Neural cell (in vitro differentiated cells): ENCODE data around the gene CAMK1D. TPM values are rescaled to one million over a fixed set of nuclear protein-coding genes. Genes with fewer than 3 reads are reported as not detected.

Experiments
- H2AFZ ChIP-seq: fragments of 200-600, 300-800 bp; sonication (generic), shearing (Covaris generic); 2 replicates; pipeline ENCODE4 v1.6.0; 2014; ENCODE audit warnings: low read depth, mild to moderate bottlenecking, antibody characterized with exemption, low read length, moderate library complexity
- H3F3A ChIP-seq: fragments of 200-600 bp; shearing (Covaris generic); 2 replicates; pipeline ENCODE4 v1.6.1; 2016; ENCODE audit warnings: mild to moderate bottlenecking, moderate library complexity, mixed read lengths, antibody characterized with exemption, low read length; ENCODE audit not compliant: insufficient read depth, poor library complexity, severe bottlenecking
- H3K27ac ChIP-seq: fragments of 200-600, 300-800 bp; sonication (generic), shearing (Covaris generic); 2 replicates; pipeline ENCODE4 v1.5.1; 2014; ENCODE audit warnings: mild to moderate bottlenecking, low read length, moderate library complexity
- H3K27me3 ChIP-seq: fragments of 300-800, 200-600 bp; sonication (generic), shearing (Covaris generic); 2 replicates; pipeline ENCODE4 v1.6.0; 2014; ENCODE audit warnings: mild to moderate bottlenecking, low read depth, low read length, moderate library complexity; ENCODE audit not compliant: insufficient read depth
- H3K36me3 ChIP-seq: fragments of 300-800, 200-600 bp; sonication (generic), shearing (Covaris generic); 2 replicates; pipeline ENCODE4 v1.5.1; 2014; ENCODE audit warnings: mild to moderate bottlenecking, antibody characterized with exemption, low read length, moderate library complexity; ENCODE audit not compliant: insufficient read depth
- H3K4me2 ChIP-seq: fragments of 300-800, 200-600 bp; sonication (generic), shearing (Covaris generic); 2 replicates; pipeline ENCODE4 v1.6.0; 2014; ENCODE audit warnings: mild to moderate bottlenecking, low read length
- H3K4me3 ChIP-seq: fragments of 300-800, 200-600 bp; sonication (generic), shearing (Covaris generic); 2 replicates; pipeline ENCODE4 v1.5.1; 2014; ENCODE audit warnings: mild to moderate bottlenecking, low read length, moderate library complexity
- H3K79me2 ChIP-seq: fragments of 200-600 bp; shearing (Covaris generic); replicated peaks from 2 replicates; pipeline ENCODE4 v1.6.0; 2014; ENCODE audit warnings: mild to moderate bottlenecking, low read length, moderate library complexity; ENCODE audit not compliant: insufficient read depth
- H3K9ac ChIP-seq: fragments of 300-800, 200-600 bp; sonication (generic), shearing (Covaris generic); 2 replicates; pipeline ENCODE4 v1.6.1; 2016; ENCODE audit warnings: mild to moderate bottlenecking, low read length, mixed read lengths
- H3K9me2 ChIP-seq: fragments of 200-600 bp; shearing (Covaris generic); 2 replicates; pipeline ENCODE4 v1.6.1; 2016; ENCODE audit warnings: mild to moderate bottlenecking, low read length, mixed read lengths; ENCODE audit not compliant: insufficient read depth
- H3K9me3 ChIP-seq: fragments of 200-600, 300-800 bp; sonication (generic), shearing (Covaris generic); 2 replicates; pipeline ENCODE4 v1.6.1; 2016; ENCODE audit warnings: mild to moderate bottlenecking, mixed run types, low read length, moderate library complexity, mixed read lengths
- H4K20me1 ChIP-seq: fragments of 200-600 bp; shearing (Covaris generic); 2 replicates; pipeline ENCODE4 v1.6.1; 2016; ENCODE audit warnings: mild to moderate bottlenecking, mixed run types; ENCODE audit not compliant: insufficient read depth
- EP300 ChIP-seq: fragments of 450-650 bp; conservative IDR thresholded peaks from 2 replicates; pipeline ENCODE4 v1.6.1; 2014; ENCODE audit warnings: antibody characterized with exemption, mild to moderate bottlenecking, moderate library complexity; ENCODE audit not compliant: poor library complexity, severe bottlenecking
- EZH2 ChIP-seq: fragments of 200-600, 300-800 bp; shearing (Covaris generic), sonication (generic); IDR thresholded peaks from 2 replicates; pipeline ENCODE4 v1.6.1; 2014; ENCODE audit warnings: antibody characterized with exemption, low read length, borderline replicate concordance, mild to moderate bottlenecking; ENCODE audit not compliant: insufficient read depth, poor library complexity, severe bottlenecking
- MXI1 ChIP-seq: fragments of 450-650 bp; conservative IDR thresholded peaks from 2 replicates; pipeline ENCODE4 v1.6.1; 2014; ENCODE audit warnings: antibody characterized with exemption, mild to moderate bottlenecking; ENCODE audit not compliant: poor library complexity, severe bottlenecking
- POLR2AphosphoS5 ChIP-seq: IDR thresholded peaks from 2 replicates; pipeline ENCODE4 v1.6.1; 2012
- RAD21 ChIP-seq: fragments of 450-650 bp; conservative IDR thresholded peaks from 2 replicates; pipeline ENCODE4 v1.6.1; 2014; ENCODE audit warnings: antibody characterized with exemption, mild to moderate bottlenecking, moderate library complexity
- REST ChIP-seq: IDR thresholded peaks from 2 replicates; pipeline ENCODE4 v1.6.1; 2012; ENCODE audit warnings: borderline replicate concordance
- SMC3 ChIP-seq: fragments of 450-650 bp; conservative IDR thresholded peaks from 2 replicates; pipeline ENCODE4 v1.6.1; 2014; ENCODE audit warnings: antibody characterized with exemption, mild to moderate bottlenecking, moderate library complexity; ENCODE audit not compliant: poor library complexity
- TAF1 ChIP-seq: IDR thresholded peaks from 2 replicates; pipeline ENCODE4 v1.6.1; 2012; ENCODE audit warnings: low read depth
- polyA plus RNA-seq: library from polyadenylated mRNA; depleted of rRNA; stranded (reverse); fragments of >200 nt; gene quantifications from 2 replicates; pipeline ENCODE4 v1.2.3, GENCODE V29; 2014
- TF ChIP-seq, protein P1 (sequence below): fragments of 450-650 bp; IDR thresholded peaks from 2 replicates; pipeline ENCODE4 v1.5.1; 2014; ENCODE audit warnings: antibody characterized with exemption, mild to moderate bottlenecking, moderate library complexity; ENCODE audit not compliant: poor library complexity, severe bottlenecking

CAMK1D gene
- polyA plus RNA-seq, 1 donor from 2014 or later: 13.8 TPM

DNA sequence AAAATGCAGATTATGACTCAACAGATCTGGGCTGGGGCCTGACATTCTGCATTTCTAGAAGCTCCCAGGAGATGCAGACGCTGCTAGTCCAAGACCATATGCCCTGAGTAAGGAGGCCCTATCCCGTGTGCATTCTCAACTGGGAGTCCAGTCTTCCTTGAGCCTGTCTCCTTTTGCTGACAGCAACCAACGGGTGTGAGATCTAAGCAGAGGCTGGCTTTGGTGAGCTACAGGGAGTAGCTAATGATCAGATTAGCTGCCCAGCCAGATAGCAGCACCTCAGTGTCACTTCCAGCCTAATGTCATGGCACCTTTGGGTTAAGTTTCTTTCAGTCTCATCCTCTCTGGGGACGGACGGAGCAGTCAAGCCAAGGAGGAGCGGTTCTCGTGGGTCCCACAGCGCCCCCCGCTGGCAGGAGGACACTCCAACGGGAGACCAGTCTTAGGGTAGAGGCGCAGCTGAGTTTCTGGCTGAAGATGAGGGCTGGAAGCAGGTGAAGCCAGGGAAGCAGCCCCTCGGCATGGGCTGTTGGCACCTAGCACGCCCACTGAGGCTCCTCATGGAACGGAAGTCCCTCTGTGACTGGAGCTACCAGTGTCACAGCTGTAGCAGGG, 498.1 kb downstream of the CAMK1D start:
- no peak for TF ChIP-seq EP300
- TF ChIP-seq TAF1: no peak
- TF ChIP-seq RAD21: no peak
- TF ChIP-seq, protein P1, sequence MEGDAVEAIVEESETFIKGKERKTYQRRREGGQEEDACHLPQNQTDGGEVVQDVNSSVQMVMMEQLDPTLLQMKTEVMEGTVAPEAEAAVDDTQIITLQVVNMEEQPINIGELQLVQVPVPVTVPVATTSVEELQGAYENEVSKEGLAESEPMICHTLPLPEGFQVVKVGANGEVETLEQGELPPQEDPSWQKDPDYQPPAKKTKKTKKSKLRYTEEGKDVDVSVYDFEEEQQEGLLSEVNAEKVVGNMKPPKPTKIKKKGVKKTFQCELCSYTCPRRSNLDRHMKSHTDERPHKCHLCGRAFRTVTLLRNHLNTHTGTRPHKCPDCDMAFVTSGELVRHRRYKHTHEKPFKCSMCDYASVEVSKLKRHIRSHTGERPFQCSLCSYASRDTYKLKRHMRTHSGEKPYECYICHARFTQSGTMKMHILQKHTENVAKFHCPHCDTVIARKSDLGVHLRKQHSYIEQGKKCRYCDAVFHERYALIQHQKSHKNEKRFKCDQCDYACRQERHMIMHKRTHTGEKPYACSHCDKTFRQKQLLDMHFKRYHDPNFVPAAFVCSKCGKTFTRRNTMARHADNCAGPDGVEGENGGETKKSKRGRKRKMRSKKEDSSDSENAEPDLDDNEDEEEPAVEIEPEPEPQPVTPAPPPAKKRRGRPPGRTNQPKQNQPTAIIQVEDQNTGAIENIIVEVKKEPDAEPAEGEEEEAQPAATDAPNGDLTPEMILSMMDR: no peak
- H3K79me2 ChIP-seq: no peaks in the 10 kb centered on the region
- H3F3A ChIP-seq: no peaks in the 10 kb centered on the region
- no peaks in the 10 kb centered on the region for H4K20me1 ChIP-seq
- no peaks in the 10 kb centered on the region for H3K36me3 ChIP-seq
- H3K9me2 ChIP-seq: no peaks in the 10 kb centered on the region
- no peak overlapping the region for H3K4me3 ChIP-seq
- H2AFZ ChIP-seq: no peak overlapping the region
- no peak overlapping the region for H3K9ac ChIP-seq
- H3K27ac ChIP-seq: no peak overlapping the region
- no peaks in the 10 kb centered on the region for H3K9me3 ChIP-seq
- H3K27me3 ChIP-seq: no peaks in the 10 kb centered on the region
- no peak overlapping the region for H3K4me2 ChIP-seq

DNA sequence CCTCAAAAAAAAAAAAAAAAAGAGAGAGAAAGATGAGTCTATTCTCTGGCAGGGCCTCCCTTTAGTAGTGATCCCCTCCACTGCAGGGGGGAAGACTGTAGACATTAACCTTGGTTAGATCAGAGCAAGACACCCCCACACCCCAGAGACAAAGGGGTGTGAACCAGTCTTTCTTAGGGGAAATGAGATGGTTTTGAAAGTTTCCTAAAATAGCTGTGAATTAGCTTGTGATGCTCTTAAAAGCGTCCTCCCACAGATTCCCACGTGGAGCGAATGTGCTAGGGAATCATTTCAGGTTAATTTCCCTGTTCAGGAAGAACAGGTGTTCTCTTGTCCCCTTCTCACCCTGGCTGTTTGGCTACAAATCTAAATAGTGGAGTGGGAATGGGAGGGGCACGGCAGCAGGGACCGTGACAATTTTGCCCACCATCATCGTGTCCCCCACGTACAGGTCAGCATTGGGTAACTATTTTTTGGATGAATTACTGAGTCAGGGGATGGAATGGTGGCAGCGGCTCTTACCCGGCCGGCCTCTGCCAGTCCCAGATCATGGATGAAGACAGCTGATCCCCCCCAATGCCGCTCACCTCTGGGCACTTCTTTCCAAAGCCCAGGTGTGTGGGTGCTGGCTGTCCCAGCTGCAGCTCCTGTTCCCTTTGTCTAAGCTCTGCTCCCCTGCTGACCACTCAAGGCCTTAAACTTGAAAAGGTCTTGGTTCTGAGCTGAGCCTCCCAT, 499.3 kb downstream of the CAMK1D start:
- no peaks in the 10 kb centered on the region for H4K20me1 ChIP-seq
- no peak overlapping the region for H3K27ac ChIP-seq
- no peak overlapping the region for H3K4me3 ChIP-seq
- TF ChIP-seq EZH2 (no peak), SMC3 (no peak), RAD21 (no peak), EP300 (no peak), POLR2AphosphoS5 (no peak), TAF1 (no peak), REST (no peak), MXI1 (no peak)
- TF ChIP-seq, protein P1: no peak
- no peaks in the 10 kb centered on the region for H3F3A ChIP-seq
- no peaks in the 10 kb centered on the region for H3K79me2 ChIP-seq
- no peaks in the 10 kb centered on the region for H3K9me3 ChIP-seq
- H2AFZ ChIP-seq: no peak overlapping the region
- H3K9ac ChIP-seq: no peak overlapping the region
- H3K4me2 ChIP-seq: no peak overlapping the region
- H3K27me3 ChIP-seq: no peaks in the 10 kb centered on the region
- H3K36me3 ChIP-seq: no peaks in the 10 kb centered on the region
- H3K9me2 ChIP-seq: no peaks in the 10 kb centered on the region
